GM18907 (cell line): ENCODE results near the gene PGGHG.
"Not testable (repeated sequence)": the region's sequence is repeated elsewhere in the genome, so short reads cannot be mapped to it uniquely, and the experiment has no call there.

Experiments used
- ATAC-seq: cut with Tn5 transposase; IDR thresholded peaks from one replicate; pipeline ENCODE4 v1.9.1; 2021; ENCODE audit warnings: mild to moderate bottlenecking, moderate library complexity; ENCODE audit not compliant: unreplicated experiment

The PGGHG gene

DNA sequence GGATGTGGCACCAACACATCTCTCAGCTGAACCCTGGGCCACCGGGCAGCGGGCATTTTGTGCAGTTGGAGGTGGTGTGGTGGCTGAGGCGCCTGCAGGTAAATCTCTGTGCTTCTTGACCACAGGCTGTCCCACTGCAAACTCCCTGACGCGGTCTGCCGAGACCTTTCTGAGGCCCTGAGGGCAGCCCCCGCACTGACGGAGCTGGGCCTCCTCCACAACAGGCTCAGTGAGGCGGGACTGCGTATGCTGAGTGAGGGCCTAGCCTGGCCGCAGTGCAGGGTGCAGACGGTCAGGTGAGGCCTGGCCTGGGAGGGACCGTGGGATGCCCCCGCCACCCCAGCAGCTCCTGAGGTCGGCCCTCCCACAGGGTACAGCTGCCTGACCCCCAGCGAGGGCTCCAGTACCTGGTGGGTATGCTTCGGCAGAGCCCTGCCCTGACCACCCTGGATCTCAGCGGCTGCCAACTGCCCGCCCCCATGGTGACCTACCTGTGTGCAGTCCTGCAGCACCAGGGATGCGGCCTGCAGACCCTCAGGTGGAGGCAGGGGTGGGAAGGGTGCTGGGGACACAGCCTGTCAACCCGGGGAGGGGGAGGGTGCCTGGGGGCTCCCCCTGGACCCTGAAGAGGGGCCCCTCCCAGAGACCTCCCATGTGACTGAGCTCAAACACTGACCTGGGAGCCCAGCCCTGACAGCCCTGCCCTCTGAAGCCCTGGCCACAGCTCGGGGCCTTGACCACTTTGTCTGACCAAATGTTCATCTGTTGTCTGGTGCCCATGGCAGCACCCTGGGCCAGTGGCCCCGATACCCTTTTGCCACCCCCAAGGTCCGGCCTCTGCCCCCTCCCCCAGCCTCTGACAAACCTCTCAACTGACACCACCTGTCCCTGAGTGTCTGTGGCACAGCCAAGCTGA is 4.6 kb upstream of the PGGHG start:
- no peak for ATAC-seq

DNA sequence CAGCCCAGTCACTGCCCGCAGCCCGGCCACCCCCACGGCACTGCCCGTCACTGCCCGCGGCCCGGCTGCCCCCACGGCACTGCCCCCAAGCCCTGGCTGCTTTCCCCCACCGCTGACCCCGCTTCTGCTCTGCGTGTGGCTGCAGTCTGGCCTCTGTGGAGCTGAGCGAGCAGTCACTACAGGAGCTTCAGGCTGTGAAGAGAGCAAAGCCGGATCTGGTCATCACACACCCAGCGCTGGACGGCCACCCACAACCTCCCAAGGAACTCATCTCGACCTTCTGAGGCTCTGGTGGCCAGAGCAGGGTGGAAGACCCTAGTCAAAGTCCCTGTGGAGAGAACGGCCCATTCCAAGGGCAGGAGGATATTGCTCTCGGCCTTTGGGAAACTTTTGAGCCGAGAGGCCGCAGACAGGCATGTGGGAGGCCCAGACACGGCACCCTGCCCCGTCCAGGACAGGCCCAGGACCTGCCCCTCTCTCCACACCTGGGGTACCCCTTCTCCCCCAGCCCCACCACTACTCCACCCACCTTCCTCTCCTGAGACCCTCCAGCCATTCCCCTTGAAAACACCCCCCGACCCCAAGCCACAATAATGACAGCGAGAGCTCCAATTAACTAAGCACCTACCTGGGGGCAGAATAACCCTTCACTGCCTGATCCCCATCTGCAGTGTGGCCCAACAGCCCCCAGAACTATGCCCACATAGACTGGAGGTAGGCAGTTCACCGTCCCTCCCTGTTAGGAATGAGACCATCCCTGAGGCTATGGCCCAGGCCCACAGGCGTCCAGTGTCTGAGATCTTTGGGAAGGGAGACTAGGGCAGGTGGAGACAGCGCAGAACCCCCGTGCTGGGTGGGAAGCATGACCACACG is 3.7 kb upstream of the PGGHG start:
- ATAC-seq: no peak

DNA sequence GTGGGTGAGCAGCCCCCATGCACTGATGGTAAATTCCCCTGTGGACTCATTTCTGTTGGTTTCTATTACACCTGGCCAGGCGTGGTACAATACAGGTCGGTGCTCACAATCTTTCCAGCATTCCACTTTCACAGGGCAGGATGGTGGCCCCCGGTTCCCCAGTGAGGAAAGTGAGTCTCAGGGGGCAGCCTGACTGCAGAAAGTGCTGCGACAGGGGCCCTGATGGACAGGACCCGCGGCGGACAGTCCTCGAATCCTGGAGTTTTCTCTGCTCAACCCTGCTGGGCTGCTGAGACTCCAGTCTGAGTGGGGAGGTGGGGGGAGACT is 3.1 kb upstream of the PGGHG start:
- no peak for ATAC-seq

DNA sequence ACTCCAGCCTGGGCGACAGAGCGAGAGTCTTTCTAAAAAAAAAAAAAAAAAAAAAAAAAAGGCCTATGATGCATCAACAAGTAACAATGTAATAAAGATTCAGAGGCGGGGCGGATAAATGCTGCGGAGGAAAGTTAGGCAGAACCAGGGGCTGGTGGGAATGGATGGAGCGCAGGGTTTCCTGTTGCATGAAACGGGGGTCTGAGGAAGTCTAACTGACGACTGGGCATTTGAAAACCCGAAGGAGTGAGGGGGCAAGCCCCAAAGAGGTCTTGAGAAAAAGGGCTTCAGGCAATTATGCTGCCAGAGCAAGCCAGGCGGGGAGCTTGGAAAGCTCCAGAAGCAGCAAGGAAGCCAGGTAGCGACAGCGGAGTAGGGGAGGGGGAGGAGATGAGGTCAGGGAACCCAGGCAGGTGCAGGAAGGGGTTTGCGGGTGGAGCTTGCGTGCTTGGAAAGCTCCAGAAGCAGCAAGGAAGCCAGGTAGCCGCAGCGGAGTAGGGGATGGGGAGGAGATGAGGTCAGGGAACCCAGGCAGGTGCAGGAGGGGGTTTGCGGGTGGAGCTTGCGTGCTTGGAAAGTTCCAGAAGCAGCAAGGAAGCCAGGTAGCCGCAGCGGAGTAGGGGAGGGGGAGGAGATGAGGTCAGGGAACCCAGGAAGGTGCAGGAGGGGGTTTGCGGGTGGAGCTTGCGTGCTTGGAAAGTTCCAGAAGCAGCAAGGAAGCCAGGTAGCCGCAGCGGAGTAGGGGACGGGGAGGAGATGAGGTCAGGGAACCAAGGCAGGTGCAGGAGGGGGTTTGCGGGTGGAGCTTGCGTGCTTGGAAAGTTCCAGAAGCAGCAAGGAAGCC is 1.7 kb upstream of the PGGHG start:
- ATAC-seq: not testable (repeated sequence)

DNA sequence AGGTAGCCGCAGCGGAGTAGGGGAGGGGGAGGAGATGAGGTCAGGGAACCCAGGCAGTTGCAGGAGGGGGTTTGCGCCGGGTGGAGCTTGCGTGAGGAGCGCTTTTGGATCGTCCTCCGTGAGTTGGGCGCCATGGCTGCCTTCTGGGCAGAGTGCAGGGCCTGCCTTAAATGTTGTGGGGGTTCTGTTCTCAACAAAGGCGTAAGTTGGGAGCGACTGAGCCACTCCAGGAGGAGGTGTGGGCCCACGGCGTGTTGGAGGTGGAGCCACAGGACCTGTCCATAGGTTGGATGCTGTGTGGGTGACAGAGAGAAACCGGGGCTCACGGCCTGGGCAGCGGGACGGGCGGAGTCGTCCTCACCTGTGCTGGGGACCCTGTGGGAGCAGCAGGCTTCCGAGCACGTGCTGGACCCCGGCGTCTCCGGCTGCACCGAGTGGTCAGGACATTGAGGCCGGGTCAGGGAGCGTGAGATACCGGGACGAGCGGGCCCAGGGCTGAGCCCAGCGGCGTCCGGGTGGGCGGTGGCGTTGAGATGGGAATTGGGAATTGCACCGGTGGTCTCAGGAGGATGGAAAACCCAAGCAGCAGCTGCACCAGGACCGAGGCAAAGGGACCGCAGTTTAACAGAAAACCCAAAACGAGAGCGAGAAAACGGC is 977 bp upstream of the PGGHG start:
- ATAC-seq: no peak

DNA sequence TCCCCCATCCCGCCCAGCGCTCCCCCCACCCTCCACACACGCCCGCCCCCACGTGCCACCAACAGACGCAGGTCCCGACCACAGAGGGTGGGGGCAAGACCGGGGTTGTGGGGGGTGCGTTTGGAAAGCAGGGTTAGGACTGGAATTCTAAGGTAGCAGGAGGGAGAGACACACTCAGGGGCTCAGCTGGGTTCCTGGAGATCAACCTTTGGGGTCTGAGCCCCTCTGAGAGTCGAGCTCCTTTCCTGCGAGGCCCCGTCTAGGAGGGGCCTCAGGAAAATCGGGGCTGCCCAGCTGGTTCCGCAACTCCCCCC is 429 bp downstream of the PGGHG start:
- no peak for ATAC-seq

DNA sequence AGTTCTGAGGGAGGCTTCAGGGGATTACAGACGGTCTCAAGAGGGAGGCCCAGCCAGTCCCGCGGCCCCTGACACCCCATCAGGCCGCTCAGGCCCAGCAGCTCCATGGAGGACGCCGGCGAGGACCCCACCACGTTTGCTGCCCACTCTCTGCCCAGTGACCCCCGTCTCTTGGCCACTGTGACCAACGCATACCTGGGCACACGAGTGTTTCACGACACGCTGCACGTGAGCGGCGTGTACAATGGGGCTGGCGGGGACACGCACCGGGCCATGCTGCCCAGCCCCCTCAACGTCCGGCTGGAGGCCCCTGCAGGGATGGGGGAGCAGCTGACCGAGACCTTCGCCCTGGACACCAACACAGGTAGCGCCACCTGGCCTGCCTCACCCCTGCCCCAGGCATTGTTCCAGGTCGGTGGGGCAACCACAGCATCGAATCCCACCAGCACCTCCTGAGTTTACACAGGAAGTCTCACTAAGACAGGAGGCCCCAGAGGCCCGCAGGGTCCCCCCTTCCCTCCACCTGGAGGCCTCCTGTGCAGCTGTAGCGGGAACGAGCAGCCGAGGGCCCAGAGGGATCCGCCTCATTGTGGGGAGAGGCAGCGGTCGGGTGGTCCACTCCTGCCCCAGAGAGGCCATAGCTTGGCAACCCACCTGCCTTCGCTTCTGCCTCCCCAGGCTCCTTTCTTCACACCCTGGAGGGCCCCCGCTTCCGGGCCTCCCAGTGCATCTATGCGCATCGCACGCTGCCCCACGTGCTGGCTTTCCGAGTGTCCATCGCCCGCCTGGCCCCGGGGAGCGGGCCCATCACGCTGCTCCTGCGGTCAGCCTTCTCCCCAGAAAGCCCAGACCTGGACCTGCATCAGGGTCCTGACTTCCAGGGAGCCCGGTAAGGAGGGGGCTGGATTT is 1.0 kb downstream of the PGGHG start:
- no peak for ATAC-seq

DNA sequence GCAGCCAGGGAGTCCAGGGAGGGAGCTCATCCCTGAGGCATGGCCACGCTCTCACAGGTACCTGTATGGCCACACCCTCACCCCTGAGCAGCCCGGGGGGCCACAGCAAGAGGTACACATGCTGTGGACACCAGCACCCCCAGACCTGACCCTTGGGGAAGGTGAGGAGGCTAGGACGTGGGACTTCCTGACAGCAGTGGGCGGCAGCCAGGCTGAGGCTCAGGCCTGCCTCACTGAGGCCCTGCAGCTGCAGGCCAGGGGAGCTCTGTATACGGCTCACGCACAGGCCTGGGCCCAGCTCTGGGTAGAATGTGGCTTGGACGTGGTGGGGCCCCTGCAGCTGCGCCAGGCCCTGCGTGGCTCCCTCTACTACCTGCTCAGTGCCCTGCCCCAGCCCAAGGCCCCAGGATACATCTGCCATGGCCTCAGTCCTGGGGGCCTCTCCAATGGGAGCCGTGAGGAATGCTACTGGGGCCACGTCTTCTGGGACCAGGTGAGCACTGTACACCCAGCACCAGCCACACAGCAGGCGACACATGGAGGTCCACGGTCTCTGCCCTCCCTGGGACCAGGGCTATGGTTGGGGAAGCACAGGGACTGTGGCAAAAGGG is 1.8 kb downstream of the PGGHG start:
- ATAC-seq: no peak

DNA sequence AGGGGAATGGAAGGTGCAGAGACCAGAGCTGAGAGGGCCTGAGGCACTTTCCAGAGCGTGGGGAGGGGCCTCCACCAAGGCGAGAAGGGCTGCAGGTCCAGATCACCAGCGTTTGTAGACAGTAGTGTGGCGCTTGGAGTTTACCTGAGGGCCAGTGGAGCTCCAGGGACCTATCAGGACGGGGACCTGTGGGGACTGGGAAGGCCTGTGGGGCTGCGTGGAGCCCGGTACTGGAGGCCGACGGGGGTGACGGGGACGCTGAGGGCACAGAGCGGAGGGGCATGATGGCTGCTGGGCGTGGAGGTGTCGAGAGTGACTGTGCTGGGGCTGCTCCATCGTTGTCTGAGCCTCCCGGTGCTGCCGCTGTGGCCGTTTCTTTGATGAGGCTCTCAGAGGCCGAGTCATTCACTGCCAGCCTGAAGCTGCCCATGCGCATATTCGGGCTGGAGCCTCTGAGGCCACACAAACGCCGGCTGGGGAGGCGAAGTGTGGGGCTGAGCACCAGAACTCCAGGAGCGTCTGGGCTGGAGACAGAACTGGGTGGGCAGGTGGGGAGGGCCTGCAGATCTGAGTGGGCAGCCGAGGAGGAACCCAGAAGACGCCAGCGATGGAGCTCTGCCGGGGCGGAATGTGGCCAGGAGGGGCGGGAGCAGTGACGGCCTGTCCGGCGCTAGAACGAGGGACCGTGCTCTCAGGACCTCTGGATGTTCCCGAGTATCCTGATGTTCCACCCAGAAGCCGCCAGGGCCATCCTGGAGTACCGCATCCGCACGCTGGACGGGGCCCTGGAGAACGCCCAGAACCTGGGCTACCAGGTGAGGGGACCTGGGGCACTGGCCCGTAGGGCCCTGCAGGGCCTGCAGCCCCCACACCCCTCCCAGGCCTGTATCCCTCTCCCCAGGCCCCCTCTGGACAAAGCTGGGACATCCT is 2.6 kb downstream of the PGGHG start:
- ATAC-seq: no peak

DNA sequence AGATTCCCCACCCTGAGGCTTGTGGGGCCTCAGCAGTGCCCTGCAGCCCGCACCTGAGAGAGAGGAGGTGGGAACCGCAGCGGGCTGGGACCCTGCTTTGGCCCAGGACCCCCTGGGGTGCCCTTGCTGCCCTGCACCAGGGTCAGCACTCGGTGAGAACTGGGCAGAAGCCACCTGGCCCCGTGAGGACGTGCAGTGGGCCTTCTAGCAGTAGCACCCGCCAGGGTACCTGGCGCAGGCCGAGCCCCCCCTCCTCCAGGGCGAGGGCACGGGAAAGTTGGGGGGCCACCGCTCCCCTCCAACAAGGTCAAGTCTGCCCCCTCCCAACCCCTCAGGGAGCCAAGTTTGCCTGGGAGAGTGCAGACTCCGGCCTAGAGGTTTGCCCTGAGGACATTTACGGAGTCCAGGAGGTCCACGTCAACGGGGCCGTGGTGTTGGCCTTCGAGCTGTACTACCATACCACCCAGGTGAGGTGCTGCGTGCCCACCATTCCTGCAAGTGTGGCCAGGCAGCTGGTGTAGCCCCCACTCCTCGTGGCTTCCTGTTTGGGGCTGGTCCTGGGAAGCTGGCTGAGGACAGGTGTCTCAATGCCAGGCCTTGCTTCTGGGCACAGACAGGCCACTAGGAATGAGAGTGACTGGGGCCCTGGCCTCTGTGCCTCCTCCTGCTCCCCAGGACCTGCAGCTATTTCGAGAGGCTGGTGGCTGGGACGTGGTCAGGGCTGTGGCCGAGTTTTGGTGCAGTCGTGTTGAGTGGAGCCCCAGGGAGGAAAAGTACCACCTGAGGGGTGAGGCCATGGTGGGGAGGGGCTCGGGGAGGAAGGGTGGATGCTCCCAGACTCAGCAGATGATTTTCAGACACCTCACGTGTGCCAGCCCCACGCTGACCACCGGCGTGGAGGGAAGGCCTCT is 3.5 kb downstream of the PGGHG start:
- ATAC-seq: no peak

DNA sequence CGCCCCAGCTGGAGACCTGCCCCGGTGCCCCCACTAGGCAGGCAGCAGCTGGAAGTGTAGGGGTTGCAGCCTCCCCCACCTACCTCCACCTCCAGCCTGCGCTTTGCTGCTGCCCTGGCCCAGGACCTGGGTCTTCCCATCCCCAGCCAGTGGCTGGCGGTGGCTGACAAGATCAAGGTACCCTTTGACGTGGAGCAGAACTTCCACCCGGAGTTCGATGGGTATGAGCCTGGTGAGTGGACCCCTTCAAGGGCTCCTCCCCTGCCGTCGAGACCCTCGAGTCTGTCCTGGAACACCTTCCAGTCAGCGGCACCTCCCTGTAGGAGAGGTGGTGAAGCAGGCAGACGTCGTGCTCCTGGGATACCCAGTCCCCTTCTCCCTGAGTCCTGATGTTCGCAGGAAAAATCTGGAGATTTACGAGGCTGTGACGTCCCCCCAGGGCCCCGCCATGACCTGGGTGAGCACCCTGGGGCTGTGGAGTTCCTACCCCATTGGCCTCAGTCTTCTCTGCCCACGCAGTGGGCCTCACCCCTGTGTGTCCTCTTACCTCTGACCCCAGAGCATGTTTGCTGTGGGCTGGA is 4.4 kb downstream of the PGGHG start:
- ATAC-seq: no peak

DNA sequence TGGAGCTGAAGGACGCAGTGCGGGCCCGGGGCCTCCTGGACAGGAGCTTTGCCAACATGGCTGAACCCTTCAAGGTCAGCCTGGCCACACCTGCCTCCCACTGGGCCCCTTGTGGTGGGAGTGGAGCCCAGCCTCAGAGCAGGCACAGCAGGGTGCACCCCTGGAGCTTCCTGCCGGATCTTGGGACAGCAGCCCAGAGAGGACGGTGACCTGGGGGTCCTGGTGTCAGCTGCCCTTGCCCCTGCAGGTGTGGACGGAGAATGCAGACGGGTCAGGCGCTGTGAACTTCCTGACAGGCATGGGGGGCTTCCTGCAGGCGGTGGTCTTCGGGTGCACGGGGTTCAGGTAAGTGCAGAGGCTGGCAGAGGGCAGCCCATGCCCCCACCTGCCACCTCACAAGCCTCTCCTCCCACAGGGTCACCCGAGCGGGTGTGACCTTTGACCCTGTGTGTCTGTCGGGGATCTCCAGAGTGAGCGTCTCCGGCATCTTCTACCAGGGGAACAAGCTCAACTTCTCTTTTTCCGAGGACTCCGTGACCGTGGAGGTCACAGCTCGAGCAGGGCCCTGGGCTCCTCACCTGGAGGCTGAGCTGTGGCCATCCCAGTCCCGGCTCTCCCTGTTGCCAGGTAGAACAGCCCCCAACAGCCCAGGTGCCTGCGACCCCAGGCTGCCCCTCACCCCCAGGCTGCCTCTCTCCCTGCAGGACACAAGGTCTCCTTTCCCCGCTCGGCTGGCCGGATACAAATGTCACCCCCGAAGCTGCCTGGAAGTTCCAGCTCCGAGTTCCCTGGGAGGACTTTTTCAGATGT is 5.1 kb downstream of the PGGHG start:
- ATAC-seq: no peak

DNA sequence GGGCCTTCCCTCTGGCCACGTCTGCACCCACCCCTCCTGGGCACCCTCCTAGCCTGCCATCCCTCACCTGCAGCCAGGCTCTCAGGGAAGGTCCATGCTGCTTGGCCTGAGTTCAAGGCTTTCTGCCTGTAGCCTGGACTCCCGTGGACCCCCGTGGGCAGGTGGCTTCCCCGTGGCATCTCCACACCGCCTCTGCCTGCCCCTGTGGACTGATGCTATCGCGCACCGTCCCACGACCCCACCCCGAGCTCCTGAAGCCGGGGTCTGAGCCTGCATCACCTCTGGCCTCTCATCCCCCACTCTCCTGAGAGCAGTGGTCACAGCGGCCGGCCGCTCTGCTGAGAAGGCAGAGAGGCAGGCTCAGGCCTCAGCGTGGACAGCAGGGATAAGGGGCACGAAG is 5.9 kb downstream of the PGGHG start:
- ATAC-seq: no peak

DNA sequence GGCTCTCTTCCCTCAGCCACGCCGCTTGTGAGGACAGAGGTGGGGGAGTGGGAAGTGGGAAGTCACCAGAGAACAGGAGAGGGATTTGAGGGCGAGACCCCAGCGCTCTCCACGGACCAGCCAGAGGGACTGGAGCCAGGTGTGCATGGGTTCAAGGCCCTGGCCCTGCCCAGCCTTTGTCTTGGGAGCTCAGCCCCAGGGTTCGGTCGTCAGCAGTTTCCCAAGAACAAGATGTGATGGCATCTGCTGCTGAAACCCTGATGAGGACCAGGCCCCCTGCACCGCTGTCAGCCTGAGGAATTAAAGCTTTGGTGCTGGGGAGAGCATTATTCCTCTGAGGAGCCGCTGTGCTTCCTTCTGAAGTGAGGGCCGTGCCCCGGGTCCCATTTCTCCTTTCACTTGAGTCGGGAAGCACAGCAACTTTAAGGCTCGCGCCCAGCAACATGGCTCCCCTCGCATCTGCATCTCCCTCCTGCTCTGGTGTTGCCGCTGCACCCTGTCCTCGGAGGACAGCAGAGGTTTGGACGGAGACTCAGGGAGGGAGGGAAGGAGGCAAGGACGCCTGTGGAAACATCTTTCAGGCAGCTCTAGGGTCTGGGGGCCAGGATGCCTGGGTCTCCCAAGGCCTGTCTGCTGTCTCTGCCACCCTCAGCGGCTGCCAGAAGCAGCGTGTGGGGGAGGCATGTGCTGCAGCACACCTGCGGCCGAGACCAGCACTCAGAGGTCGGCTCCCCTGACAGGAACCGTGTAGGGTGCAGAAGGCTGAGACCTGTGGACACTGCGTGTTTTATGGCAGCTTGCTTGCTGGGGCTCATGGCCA is 6.6 kb downstream of the PGGHG start:
- no peak for ATAC-seq
